T-helper 1 cell treated with Interleukin-12 subunit alpha and Interleukin-12 subunit beta and Interleukin-4 antibody, amounts not matched to agents 30 ng/mL and 1 ng/mL, for 36 hours (primary cell): ENCODE data around the gene DNMT3B. TPM values are rescaled to one million over a fixed set of nuclear protein-coding genes. Genes with fewer than 3 reads are reported as not detected.

ENCODE experiments used
- intact Hi-C: fragments of 100-400 bp; cut with micrococcal nuclease; formaldehyde crosslinking; loops from one replicate; pipeline ENCODE4 v1.15.1; 2024
- total RNA-seq: library from RNA; stranded (reverse); gene quantifications from 2 replicates; pipeline ENCODE4 v1.2.3, GENCODE V29; 2022

The DNMT3B gene
- total RNA-seq, 1 donor from 2014 or later, result 2.0 TPM

GRCh38 chr20:32820698-32821377 is 58.7 kb downstream of the DNMT3B start:
- intact Hi-C loops, result loop anchor here (1.0 to 5.0 kb wide), 5 partner anchors 284 to 1171 kb away; partner anchors contain the start of genes ASXL1, PDRG1 and RALY

- intact Hi-C loops, result loop anchor here (5.0 kb wide), 4 partner anchors 285 to 1170 kb away; partner anchors contain the start of genes PDRG1 and RALY
Measured at GRCh38 chr20:32822225-32822624, 60.0 kb downstream of the DNMT3B start.

GRCh38 chr20:32823078-32823477 is 60.9 kb downstream of the DNMT3B start:
- intact Hi-C loops, result loop anchor here (5.0 kb wide), 4 partner anchors 286 to 1169 kb away; partner anchors contain the start of genes PDRG1 and RALY

GRCh38 chr20:32823737-32824588 is 61.8 kb downstream of the DNMT3B start:
- intact Hi-C loops, result loop anchor here (5.0 kb wide), 4 partner anchors 287 to 1168 kb away; partner anchors contain the start of genes PDRG1 and RALY

GRCh38 chr20:32828029-32828680 is 66.0 kb downstream of the DNMT3B start:
- intact Hi-C loops, result no loop called here

GRCh38 chr20:32829311-32830005 is 67.3 kb downstream of the DNMT3B start:
- intact Hi-C loops, result loop anchor here (5.0 kb wide), 1 partner anchor 37 kb away; no protein-coding TSS in a partner anchor

- intact Hi-C loops, result loop anchor here (5.0 kb wide), 1 partner anchor 38 kb away; no protein-coding TSS in a partner anchor
Measured at GRCh38 chr20:32830437-32830836, 68.3 kb downstream of the DNMT3B start.

GRCh38 chr20:32831982-32832381 is 69.8 kb downstream of the DNMT3B start:
- intact Hi-C loops, result loop anchor here (5.0 kb wide), 1 partner anchor 40 kb away; no protein-coding TSS in a partner anchor

GRCh38 chr20:32832664-32833063 is 70.5 kb downstream of the DNMT3B start:
- intact Hi-C loops, result loop anchor here (5.0 kb wide), 1 partner anchor 40 kb away; no protein-coding TSS in a partner anchor

GRCh38 chr20:32834972-32835371 is 72.8 kb downstream of the DNMT3B start:
- intact Hi-C loops, result loop anchor here (5.0 kb wide), 1 partner anchor 43 kb away; no protein-coding TSS in a partner anchor

GRCh38 chr20:32837157-32837556 is 75.0 kb downstream of the DNMT3B start:
- intact Hi-C loops, result no loop called here

GRCh38 chr20:32839227-32839981 is 77.2 kb downstream of the DNMT3B start:
- intact Hi-C loops, result no loop called here

- intact Hi-C loops, result no loop called here
Measured at GRCh38 chr20:32839982-32840285, 77.7 kb downstream of the DNMT3B start.

GRCh38 chr20:32841174-32841573 is 79.0 kb downstream of the DNMT3B start:
- intact Hi-C loops, result no loop called here

GRCh38 chr20:32841632-32842031 is 79.4 kb downstream of the DNMT3B start:
- intact Hi-C loops, result no loop called here

GRCh38 chr20:32842688-32843524 is 80.7 kb downstream of the DNMT3B start:
- intact Hi-C loops, result no loop called here

- intact Hi-C loops, result no loop called here
Measured at GRCh38 chr20:32845786-32846185, 83.6 kb downstream of the DNMT3B start.

GRCh38 chr20:32846852-32847251 is 84.7 kb downstream of the DNMT3B start:
- intact Hi-C loops, result no loop called here

GRCh38 chr20:32847964-32848363 is 85.8 kb downstream of the DNMT3B start:
- intact Hi-C loops, result no loop called here
